Suprapubic skin (tissue), 4 donors: ENCODE measurements around the gene SGPP1.

Source experiments
- CTCF ChIP-seq, 2 donors: fragments of 200-600 bp in 1 of 2; fragments of 450-650 bp in 1 of 2; sonication (generic) in 1 of 2; IDR thresholded peaks; one replicate each; pipeline ENCODE4 v1.5.1; 2016 to 2019; ENCODE audit warnings: antibody characterized with exemption in 2 of 2, mild to moderate bottlenecking in 1 of 2, moderate library complexity in 1 of 2
- POLR2A ChIP-seq, 2 donors: fragments of 450-650 bp; IDR thresholded peaks; one replicate each; pipeline ENCODE4 v1.6.1; 2017; ENCODE audit warnings: antibody characterized with exemption in 2 of 2, mild to moderate bottlenecking in 2 of 2, moderate library complexity in 2 of 2
- POLR2AphosphoS5 ChIP-seq, 3 donors: sonication (generic); formaldehyde crosslinking; IDR thresholded peaks; one replicate each; pipeline ENCODE4 v1.6.1; 2017; ENCODE audit warnings: antibody characterized with exemption in 3 of 3

DNA sequence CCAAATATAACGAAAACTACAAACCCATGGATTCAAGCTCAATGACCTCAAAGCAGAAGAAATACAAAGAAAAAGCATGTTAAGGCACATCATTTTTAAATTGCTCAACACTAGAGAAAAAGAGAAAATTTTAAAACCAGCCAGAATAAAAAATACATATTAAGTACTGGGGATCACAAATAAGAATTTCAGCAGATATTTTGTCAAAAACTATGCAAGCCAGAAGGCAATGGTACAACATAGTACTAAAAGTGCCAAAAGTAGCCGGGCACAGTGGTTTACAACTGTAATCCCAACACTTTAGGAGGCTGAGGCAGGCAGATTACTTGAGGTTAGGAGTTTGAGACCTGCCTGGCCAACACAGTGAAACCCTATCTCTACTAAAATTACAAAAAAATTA lies 10.2 kb downstream of the SGPP1 start:
- no peak for TF ChIP-seq CTCF (IDR thresholded peaks at IDR 0.05)
- no peak for TF ChIP-seq POLR2A (IDR thresholded peaks at IDR 0.05)
- TF ChIP-seq POLR2AphosphoS5 (IDR thresholded peaks at IDR 0.05) = no peak
